ENCODE results near the gene SSBP3.
"Not testable (repeated sequence)": the region's sequence is repeated elsewhere in the genome, so short reads cannot be mapped to it uniquely, and the experiment has no call there.

SSBP3 gene

GRCh38 chr1:54406339-54407153 lies at the start of gene SSBP3:
Gene SSBP3 (minus strand): TSS chr1:54406394.
- DNase-seq (ENCODE audit: low spot score) = peak; percentile 98

- DNase-seq (ENCODE audit: low spot score) = no peak
These were observed 47.3 kb upstream of the SSBP3 start for GRCh38 chr1:54453509-54453908.

- no peak for DNase-seq (ENCODE audit: low spot score)
These were observed 46.8 kb upstream of the SSBP3 start for GRCh38 chr1:54453022-54453421.

- not testable (repeated sequence) for DNase-seq (ENCODE audit: low spot score)
These were observed 43.2 kb upstream of the SSBP3 start for GRCh38 chr1:54449431-54449830.

- DNase-seq (ENCODE audit: low spot score) = not testable (repeated sequence)
These were observed 42.6 kb upstream of the SSBP3 start for GRCh38 chr1:54448801-54449200.

GRCh38 chr1:54447081-54447480 lies 40.9 kb upstream of the SSBP3 start:
- not testable (repeated sequence) for DNase-seq (ENCODE audit: low spot score)

GRCh38 chr1:54442185-54442584 lies 36.0 kb upstream of the SSBP3 start:
- DNase-seq (ENCODE audit: low spot score) = no peak

- no peak for DNase-seq (ENCODE audit: low spot score)
These were observed 33.5 kb upstream of the SSBP3 start for GRCh38 chr1:54439550-54440223.

- DNase-seq (ENCODE audit: low spot score) = no peak
These were observed 31.6 kb upstream of the SSBP3 start for GRCh38 chr1:54437783-54438182.

GRCh38 chr1:54436826-54437225 lies 30.6 kb upstream of the SSBP3 start:
- no peak for DNase-seq (ENCODE audit: low spot score)

GRCh38 chr1:54429838-54430237 lies 23.6 kb upstream of the SSBP3 start:
- DNase-seq (ENCODE audit: low spot score) = no peak

- DNase-seq (ENCODE audit: low spot score) = no peak
These were observed 22.8 kb upstream of the SSBP3 start for GRCh38 chr1:54428837-54429518.

- no peak for DNase-seq (ENCODE audit: low spot score)
These were observed 19.0 kb upstream of the SSBP3 start for GRCh38 chr1:54425152-54425584.

GRCh38 chr1:54424398-54424797 lies 18.2 kb upstream of the SSBP3 start:
- no peak for DNase-seq (ENCODE audit: low spot score)

GRCh38 chr1:54421101-54421504 lies 14.9 kb upstream of the SSBP3 start:
- no peak for DNase-seq (ENCODE audit: low spot score)

GRCh38 chr1:54418598-54418997 lies 12.4 kb upstream of the SSBP3 start:
- DNase-seq (ENCODE audit: low spot score) = not testable (repeated sequence)

GRCh38 chr1:54417123-54417522 lies 10.9 kb upstream of the SSBP3 start:
- DNase-seq (ENCODE audit: low spot score) = no peak

GRCh38 chr1:54416435-54416834 lies 10.2 kb upstream of the SSBP3 start:
- no peak for DNase-seq (ENCODE audit: low spot score)

GRCh38 chr1:54415991-54416390 lies 9.8 kb upstream of the SSBP3 start:
- no peak for DNase-seq (ENCODE audit: low spot score)

GRCh38 chr1:54415533-54415932 lies 9.3 kb upstream of the SSBP3 start:
- no peak for DNase-seq (ENCODE audit: low spot score)

GRCh38 chr1:54413732-54414131 lies 7.5 kb upstream of the SSBP3 start:
- DNase-seq (ENCODE audit: low spot score) = no peak

- DNase-seq (ENCODE audit: low spot score) = no peak
These were observed 7.1 kb upstream of the SSBP3 start for GRCh38 chr1:54413295-54413694.

GRCh38 chr1:54410359-54410758 lies 4.2 kb upstream of the SSBP3 start:
- DNase-seq (ENCODE audit: low spot score) = no peak
